Adrenal gland (tissue), 5 donors: ENCODE data around the gene ZNF554.

ENCODE experiments used
- CTCF ChIP-seq, 6 experiments: fragments of 450-650 bp in 4 of 6; fragments of 200-600 bp in 2 of 6; sonication (generic) in 1 of 6; IDR thresholded peaks; 1 replicate in 5 of 6; 2 replicates in 1 of 6; pipeline versions ENCODE4 v1.5.1 to v1.8.0; 2016 to 2021; ENCODE audit warnings: antibody characterized with exemption in 6 of 6, mild to moderate bottlenecking in 2 of 6, moderate library complexity in 1 of 6
- POLR2A ChIP-seq, 2 donors: fragments of 450-650 bp; IDR thresholded peaks; one replicate each; pipeline ENCODE4 v1.6.1; 2017; ENCODE audit warnings: antibody characterized with exemption in 2 of 2, mild to moderate bottlenecking in 2 of 2, moderate library complexity in 1 of 2
- donor health status: DM: no; HTN: no; CAD: no.

GRCh38 chr19:2812414-2813234 lies 7.0 kb upstream of the ZNF554 start:
- no peak for TF ChIP-seq CTCF (IDR thresholded peaks at IDR 0.05)
- TF ChIP-seq POLR2A (IDR thresholded peaks at IDR 0.05), result no peak
